HEK293 (cell line): ENCODE results near the gene NOVA2.

ENCODE experiments used
- CTCF ChIA-PET: fragments of 350-600 bp; formaldehyde crosslinking; extraction: SDS; loops from one replicate; lab custom pipeline; 2021; ENCODE audit warnings: antibody characterized with exemption; lab: Yijun Ruan, JAX
- POLR2A ChIA-PET: fragments of 300-600 bp; formaldehyde crosslinking; extraction: SDS; loops from one replicate; lab custom pipeline; 2020; ENCODE audit warnings: antibody characterized with exemption, inconsistent platforms; lab: Yijun Ruan, JAX
- H3K27ac ChIP-seq: fragments of 200-500 bp; sonication (Bioruptor generic); 2 replicates; pipeline ENCODE4 v1.5.1; 2014; ENCODE audit warnings: low read depth, low read length, control low read depth, inconsistent platforms; ENCODE audit errors: extremely low read depth
- H3K36me3 ChIP-seq, 2 experiments: fragments of 200-500 bp in 1 of 2; sonication (Bioruptor generic) in 1 of 2; 1 replicate in 1 of 2; 2 replicates in 1 of 2; pipeline ENCODE4 v1.5.1; 2014 to 2017; ENCODE audit warnings: inconsistent platforms in 2 of 2, low read length in 2 of 2; ENCODE audit not compliant: control insufficient read depth in 2 of 2, insufficient read depth in 1 of 2
- H3K4me1 ChIP-seq: fragments of 200-500 bp; sonication (Bioruptor generic); 2 replicates; pipeline ENCODE4 v1.5.1; 2014; ENCODE audit warnings: mild to moderate bottlenecking, low read length, inconsistent platforms; ENCODE audit not compliant: control insufficient read depth, insufficient read depth
- H3K4me3 ChIP-seq: 2 replicates; pipeline ENCODE4 v1.5.1; 2011; ENCODE audit warnings: low read depth, mild to moderate bottlenecking, control low read depth, low read length, moderate library complexity
- H3K9me3 ChIP-seq: fragments of 200-500 bp; sonication (Bioruptor generic); 2 replicates; pipeline ENCODE4 v1.5.1; 2014; ENCODE audit warnings: low read depth, low read length, inconsistent platforms; ENCODE audit not compliant: control insufficient read depth, insufficient read depth
- HOXD13 ChIP-seq: sonication (generic); formaldehyde crosslinking; IDR thresholded peaks from 2 replicates; pipeline ENCODE4 v1.8.0; 2022; ENCODE audit warnings: missing genetic modification reagents, borderline replicate concordance
- KLF9 ChIP-seq: fragments of 450-650 bp; formaldehyde crosslinking; IDR thresholded peaks from 2 replicates; pipeline ENCODE4 v1.5.1; 2016; ENCODE audit warnings: missing biosample characterization, missing genetic modification characterization, low read depth
- SP2 ChIP-seq: fragments of 450-650 bp; formaldehyde crosslinking; IDR thresholded peaks from 2 replicates; pipeline ENCODE4 v1.5.1; 2016; ENCODE audit warnings: missing biosample characterization, missing genetic modification characterization
- ZBTB8A ChIP-seq: fragments of 450-650 bp; formaldehyde crosslinking; IDR thresholded peaks from 2 replicates; pipeline ENCODE4 v1.5.1; 2016; ENCODE audit warnings: missing biosample characterization, missing genetic modification characterization
- ZNF10 ChIP-seq: fragments of 450-650 bp; formaldehyde crosslinking; IDR thresholded peaks from 2 replicates; pipeline ENCODE4 v1.5.1; 2017; ENCODE audit warnings: missing biosample characterization, missing genetic modification characterization
- ZNF184 ChIP-seq: fragments of 450-650 bp; IDR thresholded peaks from 2 replicates; pipeline ENCODE4 v1.5.1; 2018; ENCODE audit warnings: missing biosample characterization, mild to moderate bottlenecking, missing genetic modification characterization
- ZNF335 ChIP-seq: fragments of 450-650 bp; formaldehyde crosslinking; conservative IDR thresholded peaks from 2 replicates; pipeline ENCODE4 v1.5.1; 2016; ENCODE audit warnings: missing biosample characterization, missing genetic modification characterization
- ZNF341 ChIP-seq: fragments of 450-650 bp; formaldehyde crosslinking; IDR thresholded peaks from 2 replicates; pipeline ENCODE4; 2016; ENCODE audit warnings: low read depth, missing biosample characterization, missing genetic modification characterization
- ZNF629 ChIP-seq: fragments of 450-650 bp; formaldehyde crosslinking; IDR thresholded peaks from 2 replicates; pipeline ENCODE4 v1.5.1; 2017; ENCODE audit warnings: missing biosample characterization, missing genetic modification characterization
- ZNF76 ChIP-seq: fragments of 450-650 bp; formaldehyde crosslinking; IDR thresholded peaks from 2 replicates; pipeline ENCODE4; 2016; ENCODE audit warnings: low read depth, missing biosample characterization, missing genetic modification characterization, borderline replicate concordance
- ZXDB ChIP-seq: fragments of 450-650 bp; formaldehyde crosslinking; IDR thresholded peaks from 2 replicates; pipeline ENCODE4 v1.5.1; 2016; ENCODE audit warnings: missing biosample characterization, missing genetic modification characterization
- TF ChIP-seq, protein P1 (sequence below): fragments of 450-650 bp; formaldehyde crosslinking; IDR thresholded peaks from 2 replicates; pipeline ENCODE4 v1.5.1; 2016; ENCODE audit warnings: missing biosample characterization, missing genetic modification characterization, borderline replicate concordance
- TF ChIP-seq, protein P2 (sequence below): fragments of 450-650 bp; formaldehyde crosslinking; IDR thresholded peaks from 2 replicates; pipeline ENCODE4 v1.5.1; 2016; ENCODE audit warnings: missing biosample characterization, missing genetic modification characterization
- TF ChIP-seq, protein P3 (sequence below): fragments of 450-650 bp; formaldehyde crosslinking; IDR thresholded peaks from 2 replicates; pipeline ENCODE4 v1.5.1; 2017; ENCODE audit warnings: missing biosample characterization, missing genetic modification characterization
- TF ChIP-seq, protein P4 (sequence below): fragments of 450-650 bp; formaldehyde crosslinking; IDR thresholded peaks from 2 replicates; pipeline ENCODE4 v1.5.1; 2017; ENCODE audit warnings: missing biosample characterization, mild to moderate bottlenecking, missing genetic modification characterization, moderate library complexity
- TF ChIP-seq, protein P5 (sequence below): fragments of 450-650 bp; IDR thresholded peaks from 2 replicates; pipeline ENCODE4 v1.5.1; 2018; ENCODE audit warnings: missing biosample characterization, mild to moderate bottlenecking, missing genetic modification characterization
- TF ChIP-seq, protein P6 (sequence below): fragments of 450-650 bp; formaldehyde crosslinking; optimal IDR thresholded peaks from 2 replicates; pipeline ENCODE3; 2016; ENCODE audit warnings: missing biosample characterization, mild to moderate bottlenecking, missing genetic modification characterization
- TF ChIP-seq, protein P7 (sequence below): fragments of 450-650 bp; formaldehyde crosslinking; IDR thresholded peaks from 2 replicates; pipeline ENCODE4 v1.5.1; 2016; ENCODE audit warnings: missing biosample characterization, missing genetic modification characterization

The NOVA2 gene

DNA sequence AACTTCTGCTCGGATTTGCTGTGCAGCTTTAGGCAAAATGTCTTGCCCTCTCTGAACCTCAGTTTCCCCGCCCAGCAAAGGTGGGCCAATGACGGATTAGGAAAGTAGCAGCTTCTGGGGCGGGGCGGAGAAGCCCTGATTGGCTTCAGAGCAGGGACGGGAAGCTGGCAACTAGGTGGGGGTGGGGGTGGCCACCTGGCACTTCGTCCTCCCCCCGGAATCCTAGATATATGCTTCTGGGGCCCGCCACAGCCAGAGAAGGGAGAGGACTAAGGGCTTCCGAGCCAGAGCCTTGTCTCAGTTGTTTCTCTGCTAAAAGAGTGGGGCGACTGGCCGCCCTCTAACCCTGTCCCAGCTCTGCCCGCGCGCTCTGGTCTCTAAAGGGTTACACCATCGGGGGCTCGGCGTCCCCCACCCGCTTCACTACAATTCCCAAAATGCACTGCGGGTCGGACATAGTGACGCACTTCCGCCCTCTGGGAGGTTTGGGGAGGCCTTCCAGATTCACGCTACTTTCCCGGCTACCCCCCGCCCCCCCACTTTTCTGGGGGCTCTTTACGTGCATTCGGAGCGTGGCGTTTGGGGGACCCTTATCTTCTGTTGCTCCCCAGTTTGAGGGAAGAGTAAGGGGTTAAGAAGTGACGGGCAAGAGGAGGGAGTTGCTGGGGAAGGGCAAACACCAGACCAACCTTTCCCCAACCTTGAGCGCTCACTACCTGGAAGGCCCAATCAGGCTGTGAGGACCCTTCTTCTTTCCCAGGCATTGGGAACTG, 87.1 kb downstream of the NOVA2 start (continued):
- TF ChIP-seq, protein P1, sequence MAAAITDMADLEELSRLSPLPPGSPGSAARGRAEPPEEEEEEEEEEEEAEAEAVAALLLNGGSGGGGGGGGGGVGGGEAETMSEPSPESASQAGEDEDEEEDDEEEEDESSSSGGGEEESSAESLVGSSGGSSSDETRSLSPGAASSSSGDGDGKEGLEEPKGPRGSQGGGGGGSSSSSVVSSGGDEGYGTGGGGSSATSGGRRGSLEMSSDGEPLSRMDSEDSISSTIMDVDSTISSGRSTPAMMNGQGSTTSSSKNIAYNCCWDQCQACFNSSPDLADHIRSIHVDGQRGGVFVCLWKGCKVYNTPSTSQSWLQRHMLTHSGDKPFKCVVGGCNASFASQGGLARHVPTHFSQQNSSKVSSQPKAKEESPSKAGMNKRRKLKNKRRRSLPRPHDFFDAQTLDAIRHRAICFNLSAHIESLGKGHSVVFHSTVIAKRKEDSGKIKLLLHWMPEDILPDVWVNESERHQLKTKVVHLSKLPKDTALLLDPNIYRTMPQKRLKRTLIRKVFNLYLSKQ (tag by site-specific recombination), result no peak
- TF ChIP-seq ZNF76 (tag by site-specific recombination), result peak; percentile 92
- peak; percentile 46; the same call in 1 of the 2 replicates for TF ChIP-seq ZBTB8A
- TF ChIP-seq HOXD13 (CRISPR knock-in tag), result no peak

DNA sequence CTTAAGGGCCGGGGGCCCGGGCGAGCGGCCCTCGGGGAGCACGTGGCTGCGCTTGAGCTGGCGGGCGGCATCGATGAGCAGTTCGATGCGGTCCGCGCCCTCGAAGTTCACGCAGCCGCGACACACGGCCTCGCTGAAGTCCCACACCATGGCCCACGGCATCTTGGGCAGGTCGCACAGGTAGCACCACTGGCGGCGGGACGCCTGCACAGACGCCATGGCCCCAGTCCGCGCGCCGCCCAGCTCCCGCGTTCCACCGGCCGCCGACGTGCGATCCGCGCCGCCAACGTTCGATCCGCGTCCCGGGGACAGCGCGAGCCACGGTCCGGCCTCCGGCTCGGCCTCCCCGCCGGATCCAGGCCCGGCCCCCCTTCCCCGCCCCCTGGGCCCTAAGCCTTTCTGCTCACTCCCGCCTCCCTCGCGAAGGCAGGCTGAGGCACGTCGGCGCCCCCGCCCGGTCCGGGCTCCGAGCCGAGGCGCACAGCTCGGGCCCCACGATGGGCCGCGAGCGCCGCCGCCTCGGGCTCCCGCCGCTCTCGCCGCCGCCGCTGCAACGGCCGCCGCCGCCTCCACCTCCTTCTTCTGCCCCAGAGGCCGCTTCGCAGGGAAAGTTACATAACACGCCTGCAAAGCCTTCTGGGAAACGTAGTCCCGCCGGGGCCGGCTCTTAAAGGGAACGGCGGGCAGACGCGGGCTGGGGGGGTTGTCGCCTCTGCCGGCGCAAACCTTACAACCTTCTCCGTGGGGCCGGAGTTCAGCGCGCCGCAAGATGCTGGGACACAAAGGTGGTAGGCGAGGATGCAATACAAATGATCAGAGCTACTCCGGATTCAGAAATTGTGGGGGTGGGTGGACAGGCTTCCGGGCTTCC, 87.9 kb downstream of the NOVA2 start, which contains the start of gene IRF2BP1:
Gene IRF2BP1, minus strand, starts transcription at position 586 of the 871 bp plus-strand sequence. Its CDS starts 367 bp downstream, at position 219.
- ChIA-PET CTCF (interaction anchor here (0.6 to 8.8 kb wide), 9 partner anchors 11 to 382 kb away, joined by 3 to 91 read pairs (median 3); partner anchors contain the start of genes FOXA3, MYPOP and SYMPK), POLR2A (interaction anchor here (0.5 to 4.1 kb wide), 19 partner anchors 17 to 1386 kb away, joined by 3 to 46 read pairs (median 4); partner anchors contain the start of genes CCDC61, DACT3, FOXA3 and MYPOP)
- Histone ChIP-seq H3K9me3 (no peaks in the 10 kb centered on the region), H3K27ac (peak within 1 kb of the TSS; percentile 93), H3K4me3 (peak within 1 kb of the TSS; percentile 65), H3K36me3 (peaks cover 0 to 16% of the 10 kb centered on the region in 2 experiments; a peak in 2 of 3 replicates), H3K4me1 (peaks cover 13% of the 10 kb centered on the region)
- TF ChIP-seq ZNF10 (tag by site-specific recombination) (no peak), ZXDB (tag by site-specific recombination) (0 out of 2 replicates have a peak, but pooled peaks have one; percentile 6), ZNF341 (peak; percentile 69; the same call in 1 of the 2 replicates), KLF9 (tag by site-specific recombination) (peak; percentile 45), ZNF335 (tag by site-specific recombination) (peak; percentile 24; the same call in 1 of the 2 replicates), ZNF629 (tag by site-specific recombination) (no peak), ZNF76 (tag by site-specific recombination) (peak; percentile 82), ZNF184 (tag by site-specific recombination) (no peak), SP2 (tag by site-specific recombination) (peak; percentile 5)
- TF ChIP-seq, protein P2, sequence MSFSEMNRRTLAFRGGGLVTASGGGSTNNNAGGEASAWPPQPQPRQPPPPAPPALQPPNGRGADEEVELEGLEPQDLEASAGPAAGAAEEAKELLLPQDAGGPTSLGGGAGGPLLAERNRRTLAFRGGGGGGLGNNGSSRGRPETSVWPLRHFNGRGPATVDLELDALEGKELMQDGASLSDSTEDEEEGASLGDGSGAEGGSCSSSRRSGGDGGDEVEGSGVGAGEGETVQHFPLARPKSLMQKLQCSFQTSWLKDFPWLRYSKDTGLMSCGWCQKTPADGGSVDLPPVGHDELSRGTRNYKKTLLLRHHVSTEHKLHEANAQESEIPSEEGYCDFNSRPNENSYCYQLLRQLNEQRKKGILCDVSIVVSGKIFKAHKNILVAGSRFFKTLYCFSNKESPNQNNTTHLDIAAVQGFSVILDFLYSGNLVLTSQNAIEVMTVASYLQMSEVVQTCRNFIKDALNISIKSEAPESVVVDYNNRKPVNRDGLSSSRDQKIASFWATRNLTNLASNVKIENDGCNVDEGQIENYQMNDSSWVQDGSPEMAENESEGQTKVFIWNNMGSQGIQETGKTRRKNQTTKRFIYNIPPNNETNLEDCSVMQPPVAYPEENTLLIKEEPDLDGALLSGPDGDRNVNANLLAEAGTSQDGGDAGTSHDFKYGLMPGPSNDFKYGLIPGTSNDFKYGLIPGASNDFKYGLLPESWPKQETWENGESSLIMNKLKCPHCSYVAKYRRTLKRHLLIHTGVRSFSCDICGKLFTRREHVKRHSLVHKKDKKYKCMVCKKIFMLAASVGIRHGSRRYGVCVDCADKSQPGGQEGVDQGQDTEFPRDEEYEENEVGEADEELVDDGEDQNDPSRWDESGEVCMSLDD (tag by site-specific recombination), result no peak
- TF ChIP-seq, protein P3, sequence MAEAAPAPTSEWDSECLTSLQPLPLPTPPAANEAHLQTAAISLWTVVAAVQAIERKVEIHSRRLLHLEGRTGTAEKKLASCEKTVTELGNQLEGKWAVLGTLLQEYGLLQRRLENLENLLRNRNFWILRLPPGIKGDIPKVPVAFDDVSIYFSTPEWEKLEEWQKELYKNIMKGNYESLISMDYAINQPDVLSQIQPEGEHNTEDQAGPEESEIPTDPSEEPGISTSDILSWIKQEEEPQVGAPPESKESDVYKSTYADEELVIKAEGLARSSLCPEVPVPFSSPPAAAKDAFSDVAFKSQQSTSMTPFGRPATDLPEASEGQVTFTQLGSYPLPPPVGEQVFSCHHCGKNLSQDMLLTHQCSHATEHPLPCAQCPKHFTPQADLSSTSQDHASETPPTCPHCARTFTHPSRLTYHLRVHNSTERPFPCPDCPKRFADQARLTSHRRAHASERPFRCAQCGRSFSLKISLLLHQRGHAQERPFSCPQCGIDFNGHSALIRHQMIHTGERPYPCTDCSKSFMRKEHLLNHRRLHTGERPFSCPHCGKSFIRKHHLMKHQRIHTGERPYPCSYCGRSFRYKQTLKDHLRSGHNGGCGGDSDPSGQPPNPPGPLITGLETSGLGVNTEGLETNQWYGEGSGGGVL (tag by site-specific recombination), result 0 out of 2 replicates have a peak, but pooled peaks have one; percentile 2
- TF ChIP-seq, protein P4, sequence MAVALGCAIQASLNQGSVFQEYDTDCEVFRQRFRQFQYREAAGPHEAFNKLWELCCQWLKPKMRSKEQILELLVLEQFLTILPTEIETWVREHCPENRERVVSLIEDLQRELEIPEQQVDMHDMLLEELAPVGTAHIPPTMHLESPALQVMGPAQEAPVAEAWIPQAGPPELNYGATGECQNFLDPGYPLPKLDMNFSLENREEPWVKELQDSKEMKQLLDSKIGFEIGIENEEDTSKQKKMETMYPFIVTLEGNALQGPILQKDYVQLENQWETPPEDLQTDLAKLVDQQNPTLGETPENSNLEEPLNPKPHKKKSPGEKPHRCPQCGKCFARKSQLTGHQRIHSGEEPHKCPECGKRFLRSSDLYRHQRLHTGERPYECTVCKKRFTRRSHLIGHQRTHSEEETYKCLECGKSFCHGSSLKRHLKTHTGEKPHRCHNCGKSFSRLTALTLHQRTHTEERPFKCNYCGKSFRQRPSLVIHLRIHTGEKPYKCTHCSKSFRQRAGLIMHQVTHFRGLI (tag by site-specific recombination), result peak; percentile 21; the same call in 1 of the 2 replicates
- TF ChIP-seq, protein P5, sequence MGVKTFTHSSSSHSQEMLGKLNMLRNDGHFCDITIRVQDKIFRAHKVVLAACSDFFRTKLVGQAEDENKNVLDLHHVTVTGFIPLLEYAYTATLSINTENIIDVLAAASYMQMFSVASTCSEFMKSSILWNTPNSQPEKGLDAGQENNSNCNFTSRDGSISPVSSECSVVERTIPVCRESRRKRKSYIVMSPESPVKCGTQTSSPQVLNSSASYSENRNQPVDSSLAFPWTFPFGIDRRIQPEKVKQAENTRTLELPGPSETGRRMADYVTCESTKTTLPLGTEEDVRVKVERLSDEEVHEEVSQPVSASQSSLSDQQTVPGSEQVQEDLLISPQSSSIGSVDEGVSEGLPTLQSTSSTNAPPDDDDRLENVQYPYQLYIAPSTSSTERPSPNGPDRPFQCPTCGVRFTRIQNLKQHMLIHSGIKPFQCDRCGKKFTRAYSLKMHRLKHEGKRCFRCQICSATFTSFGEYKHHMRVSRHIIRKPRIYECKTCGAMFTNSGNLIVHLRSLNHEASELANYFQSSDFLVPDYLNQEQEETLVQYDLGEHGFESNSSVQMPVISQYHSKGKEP, result peak; percentile 39; the same call in 1 of the 2 replicates
- TF ChIP-seq, protein P6, sequence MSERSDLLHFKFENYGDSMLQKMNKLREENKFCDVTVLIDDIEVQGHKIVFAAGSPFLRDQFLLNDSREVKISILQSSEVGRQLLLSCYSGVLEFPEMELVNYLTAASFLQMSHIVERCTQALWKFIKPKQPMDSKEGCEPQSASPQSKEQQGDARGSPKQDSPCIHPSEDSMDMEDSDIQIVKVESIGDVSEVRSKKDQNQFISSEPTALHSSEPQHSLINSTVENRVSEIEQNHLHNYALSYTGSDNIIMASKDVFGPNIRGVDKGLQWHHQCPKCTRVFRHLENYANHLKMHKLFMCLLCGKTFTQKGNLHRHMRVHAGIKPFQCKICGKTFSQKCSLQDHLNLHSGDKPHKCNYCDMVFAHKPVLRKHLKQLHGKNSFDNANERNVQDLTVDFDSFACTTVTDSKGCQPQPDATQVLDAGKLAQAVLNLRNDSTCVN (tag by site-specific recombination), result peak; percentile 84
- TF ChIP-seq, protein P7, sequence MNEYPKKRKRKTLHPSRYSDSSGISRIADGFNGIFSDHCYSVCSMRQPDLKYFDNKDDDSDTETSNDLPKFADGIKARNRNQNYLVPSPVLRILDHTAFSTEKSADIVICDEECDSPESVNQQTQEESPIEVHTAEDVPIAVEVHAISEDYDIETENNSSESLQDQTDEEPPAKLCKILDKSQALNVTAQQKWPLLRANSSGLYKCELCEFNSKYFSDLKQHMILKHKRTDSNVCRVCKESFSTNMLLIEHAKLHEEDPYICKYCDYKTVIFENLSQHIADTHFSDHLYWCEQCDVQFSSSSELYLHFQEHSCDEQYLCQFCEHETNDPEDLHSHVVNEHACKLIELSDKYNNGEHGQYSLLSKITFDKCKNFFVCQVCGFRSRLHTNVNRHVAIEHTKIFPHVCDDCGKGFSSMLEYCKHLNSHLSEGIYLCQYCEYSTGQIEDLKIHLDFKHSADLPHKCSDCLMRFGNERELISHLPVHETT (tag by site-specific recombination), result peak; percentile 48; the same call in 1 of the 2 replicates
